Occipital lobe (tissue), 2 donors: ENCODE measurements around the gene CYBC1. TPM values are rescaled to one million over a fixed set of nuclear protein-coding genes. Genes with fewer than 3 reads are reported as not detected.

Source experiments
- small RNA-seq: library from RNA; depleted of rRNA; stranded (forward); fragments of <200 nt; gene quantifications from one replicate; pipeline ENCODE3, GENCODE V24; 2014
- total RNA-seq: library from RNA; depleted of rRNA; stranded (reverse); fragments of >200 nt; gene quantifications from one replicate; pipeline ENCODE4 v1.2.3, GENCODE V29; 2014

Gene CYBC1
- total RNA-seq, 1 donor from 2014 or later: 22.9 TPM

Small RNAs within 50 kb of the gene (small RNA-seq; reads per million reads assigned to genes)
- not detected for gene RF00019

Other genes starting within 250 kb of the CYBC1 start
- 18.6 TPM for gene CCDC57, start 237.9 kb downstream of the CYBC1 start, total RNA-seq
- gene SLC16A3, start 221.7 kb downstream of the CYBC1 start, total RNA-seq: 4.2 TPM
- gene CSNK1D, start 177.1 kb downstream of the CYBC1 start, total RNA-seq: 23.9 TPM
- gene CD7, start 133.1 kb downstream of the CYBC1 start, total RNA-seq: not detected
- 0.78 TPM for gene SECTM1, start 117.0 kb downstream of the CYBC1 start, total RNA-seq
- gene TEX19, start 91.5 kb downstream of the CYBC1 start, total RNA-seq: not detected
- gene UTS2R, start 79.0 kb downstream of the CYBC1 start, total RNA-seq: not detected
- 20.6 TPM for gene HEXD, start 32.4 kb downstream of the CYBC1 start, total RNA-seq
- gene OGFOD3, start 32.2 kb downstream of the CYBC1 start, total RNA-seq: 9.4 TPM
- 38.1 TPM for gene NARF, start 8.0 kb upstream of the CYBC1 start, total RNA-seq
- gene FOXK2, start 69.0 kb upstream of the CYBC1 start, total RNA-seq: 41.2 TPM
- 52.4 TPM for gene WDR45B, start 197.7 kb upstream of the CYBC1 start, total RNA-seq
- gene RAB40B, start 247.9 kb upstream of the CYBC1 start, total RNA-seq: 17.0 TPM